ENCODE data around the gene GJA8. TPM values are rescaled to one million over a fixed set of nuclear protein-coding genes. Genes with fewer than 3 reads are reported as not detected.
"Not testable (repeated sequence)": the region's sequence is repeated elsewhere in the genome, so short reads cannot be mapped to it uniquely, and the experiment has no call there.

Gene GJA8
- total RNA-seq, 1 donor from 2014 or later: not detected

GRCh38 chr1:147924813-147925212, 22.2 kb downstream of the GJA8 start:
- Histone ChIP-seq H3K9me3 (ENCODE audit: control insufficient read depth in 3 of 3, low read length in 3 of 3) (no peaks in the 10 kb centered on the region), H3K4me1 (ENCODE audit: control insufficient read depth in 3 of 3, insufficient read depth in 3 of 3, low read length in 3 of 3) (peaks cover 0 to 4% (median 4%) of the 10 kb centered on the region in 3 donors), H3K9ac (ENCODE audit: low read depth in 1 of 3, low read length in 3 of 3) (no peak overlapping the region), H3K27ac (ENCODE audit: low read depth, low read length) (no peak overlapping the region), H3K4me3 (ENCODE audit: low read length in 3 of 3) (no peak overlapping the region), H3K36me3 (ENCODE audit: control insufficient read depth in 3 of 3, insufficient read depth in 3 of 3, low read length in 3 of 3) (no peaks in the 10 kb centered on the region), H3K27me3 (ENCODE audit: control insufficient read depth in 3 of 3, insufficient read depth in 3 of 3, low read length in 3 of 3) (no peaks in the 10 kb centered on the region)

- H3K27me3 ChIP-seq (ENCODE audit: control insufficient read depth in 3 of 3, insufficient read depth in 3 of 3, low read length in 3 of 3); H3K4me1 ChIP-seq (ENCODE audit: control insufficient read depth in 3 of 3, insufficient read depth in 3 of 3, low read length in 3 of 3); H3K9me3 ChIP-seq (ENCODE audit: control insufficient read depth in 3 of 3, low read length in 3 of 3); H3K4me3 ChIP-seq (ENCODE audit: low read length in 3 of 3); H3K36me3 ChIP-seq (ENCODE audit: control insufficient read depth in 3 of 3, insufficient read depth in 3 of 3, low read length in 3 of 3); H3K27ac ChIP-seq (ENCODE audit: low read depth, low read length); H3K9ac ChIP-seq (ENCODE audit: low read depth in 1 of 3, low read length in 3 of 3): not testable (repeated sequence)
Observed at GRCh38 chr1:147927215-147927614, 24.6 kb downstream of the GJA8 start.

DNA sequence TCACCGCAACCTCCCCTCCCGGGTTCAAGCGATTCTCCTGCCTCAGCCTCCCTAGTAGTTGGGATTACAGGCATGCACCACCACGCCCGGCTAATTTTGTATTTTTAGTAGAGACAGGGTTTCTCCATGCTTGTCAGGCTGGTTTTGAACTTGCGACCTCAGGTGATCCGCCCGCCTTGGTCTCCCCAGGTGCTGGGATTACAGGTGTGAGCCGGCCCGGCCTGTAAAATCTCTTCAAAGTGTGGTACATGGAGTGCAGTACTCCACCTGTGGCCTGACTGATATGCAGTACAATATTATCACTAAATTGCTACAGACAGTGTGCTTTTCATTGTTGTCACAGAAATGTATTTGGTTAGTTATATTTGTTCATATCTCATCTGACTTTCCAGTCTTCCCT, 25.1 kb downstream of the GJA8 start:
- not testable (repeated sequence) for H3K9ac ChIP-seq (ENCODE audit: low read depth in 1 of 3, low read length in 3 of 3); H3K36me3 ChIP-seq (ENCODE audit: control insufficient read depth in 3 of 3, insufficient read depth in 3 of 3, low read length in 3 of 3); H3K27me3 ChIP-seq (ENCODE audit: control insufficient read depth in 3 of 3, insufficient read depth in 3 of 3, low read length in 3 of 3); H3K4me3 ChIP-seq (ENCODE audit: low read length in 3 of 3); H3K27ac ChIP-seq (ENCODE audit: low read depth, low read length); H3K9me3 ChIP-seq (ENCODE audit: control insufficient read depth in 3 of 3, low read length in 3 of 3); H3K4me1 ChIP-seq (ENCODE audit: control insufficient read depth in 3 of 3, insufficient read depth in 3 of 3, low read length in 3 of 3)

DNA sequence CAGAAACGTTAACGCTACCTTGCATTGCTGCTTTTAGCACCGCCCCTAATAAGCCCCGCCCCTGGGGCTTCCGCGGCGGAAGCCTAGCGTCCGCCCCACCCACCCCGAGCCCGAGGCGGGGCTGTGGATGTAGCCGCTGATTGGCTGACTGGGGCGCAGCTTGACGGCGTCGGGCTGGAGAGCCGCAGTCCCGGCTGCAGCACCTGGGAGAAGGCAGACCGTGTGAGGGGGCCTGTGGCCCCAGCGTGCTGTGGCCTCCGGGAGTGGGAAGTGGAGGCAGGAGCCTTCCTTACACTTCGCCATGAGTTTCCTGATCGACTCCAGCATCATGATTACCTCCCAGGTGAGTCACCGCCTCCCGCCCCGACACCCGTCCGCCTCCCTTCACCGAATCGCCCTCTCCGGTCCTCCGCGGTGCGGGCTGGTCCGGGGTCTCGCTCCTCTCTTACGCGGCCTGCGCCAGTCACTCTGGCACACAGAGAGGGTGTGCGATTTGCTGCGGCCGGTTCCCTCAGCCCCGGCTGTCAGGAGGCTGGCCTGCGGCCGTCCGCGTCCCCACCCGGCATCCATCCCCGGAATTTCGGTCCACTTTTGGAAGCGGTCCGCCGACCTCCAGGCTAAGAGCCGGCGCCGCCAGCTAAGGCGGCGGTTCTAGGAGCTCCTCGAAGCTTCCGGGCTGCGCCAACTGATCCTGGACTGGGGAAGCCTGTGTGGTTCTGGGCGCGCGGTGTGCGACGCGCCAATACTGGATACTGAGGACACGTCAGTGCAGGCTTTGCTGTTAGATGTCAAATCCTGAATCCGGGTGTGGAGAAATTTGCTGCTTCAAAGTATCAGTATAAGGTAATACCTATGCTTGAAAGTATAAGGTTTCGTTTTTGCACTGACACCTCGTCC, 25.9 kb downstream of the GJA8 start, which contains the start of gene GPR89B:
TSS of gene GPR89B (plus strand) at position 185 of the 897 bp plus-strand sequence. CDS start at position 302, 117 bp downstream.
- not testable (repeated sequence) for H3K4me1 ChIP-seq (ENCODE audit: control insufficient read depth in 3 of 3, insufficient read depth in 3 of 3, low read length in 3 of 3); H3K27me3 ChIP-seq (ENCODE audit: control insufficient read depth in 3 of 3, insufficient read depth in 3 of 3, low read length in 3 of 3); H3K9me3 ChIP-seq (ENCODE audit: control insufficient read depth in 3 of 3, low read length in 3 of 3); H3K36me3 ChIP-seq (ENCODE audit: control insufficient read depth in 3 of 3, insufficient read depth in 3 of 3, low read length in 3 of 3)
- peak within 1 kb of the TSS; percentile 70 to 81 (median 81) for H3K9ac ChIP-seq (ENCODE audit: low read depth in 1 of 3, low read length in 3 of 3)
- peak within 1 kb of the TSS; percentile 51 for H3K27ac ChIP-seq (ENCODE audit: low read depth, low read length)
- H3K4me3 ChIP-seq (ENCODE audit: low read length in 3 of 3): peak within 1 kb of the TSS; percentile 80 to 83 (median 82)

DNA sequence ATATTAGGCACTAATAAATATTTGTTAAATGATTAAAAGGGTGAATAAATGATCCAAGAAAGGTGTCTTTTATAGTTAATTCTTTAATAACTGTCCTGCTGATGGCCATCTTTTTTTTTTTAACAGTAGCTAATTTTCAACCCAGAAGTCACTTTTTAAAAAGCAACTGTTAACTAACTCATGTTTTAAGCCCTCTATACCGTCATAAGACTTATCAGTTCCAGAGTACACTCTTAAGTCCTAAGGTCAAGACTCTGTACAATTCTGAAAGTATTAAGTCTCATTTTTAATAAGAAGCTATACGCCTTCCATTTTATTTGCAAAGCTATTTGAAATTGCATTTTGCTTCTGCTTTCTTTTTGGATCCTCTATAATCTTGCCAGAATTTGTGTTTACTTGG, 28.5 kb downstream of the GJA8 start:
- not testable (repeated sequence) for H3K27me3 ChIP-seq (ENCODE audit: control insufficient read depth in 3 of 3, insufficient read depth in 3 of 3, low read length in 3 of 3); H3K4me3 ChIP-seq (ENCODE audit: low read length in 3 of 3); H3K36me3 ChIP-seq (ENCODE audit: control insufficient read depth in 3 of 3, insufficient read depth in 3 of 3, low read length in 3 of 3); H3K9ac ChIP-seq (ENCODE audit: low read depth in 1 of 3, low read length in 3 of 3); H3K27ac ChIP-seq (ENCODE audit: low read depth, low read length); H3K9me3 ChIP-seq (ENCODE audit: control insufficient read depth in 3 of 3, low read length in 3 of 3); H3K4me1 ChIP-seq (ENCODE audit: control insufficient read depth in 3 of 3, insufficient read depth in 3 of 3, low read length in 3 of 3)

DNA sequence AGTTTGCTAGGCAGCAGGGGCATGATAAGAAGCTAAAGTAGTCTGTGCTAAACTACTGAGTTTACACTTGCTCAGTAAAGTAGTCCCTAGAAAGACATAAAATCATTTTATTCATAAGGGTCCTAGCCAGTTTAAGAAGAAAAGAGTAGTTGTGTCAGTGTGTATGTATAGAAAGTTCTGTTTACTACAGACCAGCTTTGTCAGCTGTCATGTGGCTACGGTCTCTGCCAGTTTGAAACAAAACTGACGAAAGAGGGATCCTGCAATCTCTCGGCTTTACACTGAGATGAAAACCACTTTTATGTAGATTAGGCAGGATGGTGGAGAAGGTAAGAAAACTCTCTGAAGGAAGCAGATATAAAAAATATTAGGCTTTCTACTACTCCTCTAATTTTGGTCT, 32.7 kb downstream of the GJA8 start:
- H3K4me3 ChIP-seq (ENCODE audit: low read length in 3 of 3); H3K9me3 ChIP-seq (ENCODE audit: control insufficient read depth in 3 of 3, low read length in 3 of 3); H3K4me1 ChIP-seq (ENCODE audit: control insufficient read depth in 3 of 3, insufficient read depth in 3 of 3, low read length in 3 of 3); H3K9ac ChIP-seq (ENCODE audit: low read depth in 1 of 3, low read length in 3 of 3); H3K36me3 ChIP-seq (ENCODE audit: control insufficient read depth in 3 of 3, insufficient read depth in 3 of 3, low read length in 3 of 3); H3K27ac ChIP-seq (ENCODE audit: low read depth, low read length); H3K27me3 ChIP-seq (ENCODE audit: control insufficient read depth in 3 of 3, insufficient read depth in 3 of 3, low read length in 3 of 3): not testable (repeated sequence)

DNA sequence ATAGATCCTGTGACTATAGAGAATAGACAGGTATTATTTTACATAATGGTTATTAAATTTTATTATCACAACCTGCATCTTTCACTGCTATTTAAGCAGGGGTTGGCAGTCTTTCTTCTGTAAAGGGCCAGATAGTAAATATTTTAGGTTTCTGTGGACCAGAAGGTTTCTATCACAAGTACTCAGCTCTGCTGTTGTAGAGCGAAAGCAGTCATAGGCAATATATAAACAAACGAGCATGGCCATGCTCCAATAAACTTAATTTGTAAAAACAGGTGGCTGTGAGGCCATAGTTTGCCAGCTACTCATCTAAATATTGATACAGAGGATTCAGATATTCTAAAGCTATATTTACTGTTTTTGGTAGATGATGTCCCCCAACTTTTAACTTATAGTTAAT, 37.9 kb downstream of the GJA8 start:
- not testable (repeated sequence) for H3K36me3 ChIP-seq (ENCODE audit: control insufficient read depth in 3 of 3, insufficient read depth in 3 of 3, low read length in 3 of 3); H3K27me3 ChIP-seq (ENCODE audit: control insufficient read depth in 3 of 3, insufficient read depth in 3 of 3, low read length in 3 of 3); H3K4me1 ChIP-seq (ENCODE audit: control insufficient read depth in 3 of 3, insufficient read depth in 3 of 3, low read length in 3 of 3); H3K9ac ChIP-seq (ENCODE audit: low read depth in 1 of 3, low read length in 3 of 3); H3K27ac ChIP-seq (ENCODE audit: low read depth, low read length); H3K9me3 ChIP-seq (ENCODE audit: control insufficient read depth in 3 of 3, low read length in 3 of 3); H3K4me3 ChIP-seq (ENCODE audit: low read length in 3 of 3)

- H3K9me3 ChIP-seq (ENCODE audit: control insufficient read depth in 3 of 3, low read length in 3 of 3); H3K4me3 ChIP-seq (ENCODE audit: low read length in 3 of 3); H3K9ac ChIP-seq (ENCODE audit: low read depth in 1 of 3, low read length in 3 of 3); H3K27me3 ChIP-seq (ENCODE audit: control insufficient read depth in 3 of 3, insufficient read depth in 3 of 3, low read length in 3 of 3); H3K27ac ChIP-seq (ENCODE audit: low read depth, low read length); H3K36me3 ChIP-seq (ENCODE audit: control insufficient read depth in 3 of 3, insufficient read depth in 3 of 3, low read length in 3 of 3); H3K4me1 ChIP-seq (ENCODE audit: control insufficient read depth in 3 of 3, insufficient read depth in 3 of 3, low read length in 3 of 3): not testable (repeated sequence)
Observed at GRCh38 chr1:147942563-147942962, 40.0 kb downstream of the GJA8 start.

DNA sequence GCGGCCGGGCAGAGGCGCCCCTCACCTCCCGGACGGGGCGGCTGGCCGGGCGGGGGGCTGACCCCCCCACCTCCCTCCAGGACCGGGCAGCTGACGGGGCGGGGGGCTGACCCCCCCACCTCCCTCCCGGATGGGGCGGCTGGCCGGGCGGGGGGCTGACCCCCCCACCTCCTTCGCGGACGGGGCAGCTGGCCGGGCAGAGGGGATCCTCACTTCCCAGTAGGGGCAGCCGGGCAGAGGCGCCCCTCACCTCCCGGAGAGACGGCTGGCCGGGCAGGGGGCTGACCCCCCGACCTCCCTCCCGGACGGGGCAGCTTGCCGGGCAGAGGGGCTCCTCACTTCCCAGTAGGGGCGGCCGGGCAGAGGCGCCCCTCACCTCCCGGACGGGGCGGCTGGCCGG, 46.9 kb downstream of the GJA8 start:
- not testable (repeated sequence) for H3K9me3 ChIP-seq (ENCODE audit: control insufficient read depth in 3 of 3, low read length in 3 of 3); H3K4me1 ChIP-seq (ENCODE audit: control insufficient read depth in 3 of 3, insufficient read depth in 3 of 3, low read length in 3 of 3); H3K4me3 ChIP-seq (ENCODE audit: low read length in 3 of 3); H3K36me3 ChIP-seq (ENCODE audit: control insufficient read depth in 3 of 3, insufficient read depth in 3 of 3, low read length in 3 of 3); H3K27ac ChIP-seq (ENCODE audit: low read depth, low read length); H3K9ac ChIP-seq (ENCODE audit: low read depth in 1 of 3, low read length in 3 of 3); H3K27me3 ChIP-seq (ENCODE audit: control insufficient read depth in 3 of 3, insufficient read depth in 3 of 3, low read length in 3 of 3)

All from skeletal muscle tissue (tissue), 4 donors.